ENCODE data around the gene C1QTNF8.

C1QTNF8 gene

GRCh38 chr16:1096169-1097082, at the start of gene C1QTNF8:
TSS of gene C1QTNF8 (minus strand) at chr16:1096244. CDS start at chr16:1094922, 1,322 bp downstream.
- in situ Hi-C loops (cut with MboI; ENCODE audit: low pct_unique_long_range_greater_than_20kb, low sequenced_read_pairs, unreplicated experiment): no loop called here
- no peak for TF ChIP-seq CTCF (IDR thresholded peaks at IDR 0.05; ENCODE audit: extremely low read depth, insufficient read depth, missing control alignments)
- DNase-seq (ENCODE audit: low spot score): no peak

GRCh38 chr16:1145383-1146100, 49.5 kb upstream of the C1QTNF8 start:
- in situ Hi-C loops (cut with MboI; ENCODE audit: low pct_unique_long_range_greater_than_20kb, low sequenced_read_pairs, unreplicated experiment): no loop called here
- TF ChIP-seq CTCF (IDR thresholded peaks at IDR 0.05; ENCODE audit: extremely low read depth, insufficient read depth, missing control alignments): no peak
- DNase-seq (ENCODE audit: low spot score): no peak

GRCh38 chr16:1144476-1145382, 48.7 kb upstream of the C1QTNF8 start:
- in situ Hi-C loops (cut with MboI; ENCODE audit: low pct_unique_long_range_greater_than_20kb, low sequenced_read_pairs, unreplicated experiment): no loop called here

GRCh38 chr16:1143761-1144450, 47.9 kb upstream of the C1QTNF8 start:
- DNase-seq (ENCODE audit: low spot score): no peak
- in situ Hi-C loops (cut with MboI; ENCODE audit: low pct_unique_long_range_greater_than_20kb, low sequenced_read_pairs, unreplicated experiment): no loop called here
- no peak for TF ChIP-seq CTCF (IDR thresholded peaks at IDR 0.05; ENCODE audit: extremely low read depth, insufficient read depth, missing control alignments)

More at GRCh38 chr16:1144476-1145382, 48.7 kb upstream of the C1QTNF8 start:
- DNase-seq (ENCODE audit: low spot score): no peak
- no peak for TF ChIP-seq CTCF (IDR thresholded peaks at IDR 0.05; ENCODE audit: extremely low read depth, insufficient read depth, missing control alignments)

- DNase-seq (ENCODE audit: low spot score): no peak
- in situ Hi-C loops (cut with MboI; ENCODE audit: low pct_unique_long_range_greater_than_20kb, low sequenced_read_pairs, unreplicated experiment): no loop called here
- TF ChIP-seq CTCF (IDR thresholded peaks at IDR 0.05; ENCODE audit: extremely low read depth, insufficient read depth, missing control alignments): no peak
These were observed 46.9 kb upstream of the C1QTNF8 start for GRCh38 chr16:1142911-1143310.
